GM19351 (cell line): Measurements from ENCODE around the gene SREK1.
A peak's percentile ranks its signal among the peaks of the same experiment; 100 is the strongest.
"Not testable (repeated sequence)": the region's sequence is repeated elsewhere in the genome, so short reads cannot be mapped to it uniquely, and the experiment has no call there.

Source experiments
- ATAC-seq: cut with Tn5 transposase; IDR thresholded peaks from one replicate; pipeline ENCODE4 v1.9.1; 2021; ENCODE audit warnings: mild to moderate bottlenecking, moderate library complexity; ENCODE audit not compliant: unreplicated experiment

The SREK1 gene

GRCh38 chr5:66144074-66144833, at the start of gene SREK1:
TSS of gene SREK1 (plus strand) at chr5:66144300. CDS start at chr5:66144377, 77 bp downstream.
- ATAC-seq: peak; percentile 91

GRCh38 chr5:66100851-66101250, 43.2 kb upstream of the SREK1 start:
- no peak for ATAC-seq

- ATAC-seq: no peak
These were observed 30.9 kb upstream of the SREK1 start for GRCh38 chr5:66113160-66113559.

DNA sequence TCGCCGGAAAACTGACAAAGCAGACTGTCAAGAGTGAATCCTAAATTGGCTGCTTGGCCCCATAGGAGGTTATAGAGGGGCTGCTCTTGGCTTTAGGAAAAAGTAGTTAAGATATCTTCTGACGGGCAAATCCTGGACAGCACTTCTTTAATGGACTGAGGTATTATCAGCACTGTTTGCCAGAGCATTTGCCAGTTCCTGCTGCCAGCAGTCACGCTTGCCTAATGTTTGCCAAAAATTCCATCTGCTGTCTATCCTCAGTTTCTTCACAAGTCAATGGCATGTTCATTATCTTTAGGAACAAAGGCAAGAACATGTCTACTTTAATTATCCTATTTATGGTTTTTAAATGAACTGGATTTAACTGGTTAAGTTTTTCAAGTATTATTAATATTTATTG, 25.8 kb upstream of the SREK1 start:
- ATAC-seq: no peak

DNA sequence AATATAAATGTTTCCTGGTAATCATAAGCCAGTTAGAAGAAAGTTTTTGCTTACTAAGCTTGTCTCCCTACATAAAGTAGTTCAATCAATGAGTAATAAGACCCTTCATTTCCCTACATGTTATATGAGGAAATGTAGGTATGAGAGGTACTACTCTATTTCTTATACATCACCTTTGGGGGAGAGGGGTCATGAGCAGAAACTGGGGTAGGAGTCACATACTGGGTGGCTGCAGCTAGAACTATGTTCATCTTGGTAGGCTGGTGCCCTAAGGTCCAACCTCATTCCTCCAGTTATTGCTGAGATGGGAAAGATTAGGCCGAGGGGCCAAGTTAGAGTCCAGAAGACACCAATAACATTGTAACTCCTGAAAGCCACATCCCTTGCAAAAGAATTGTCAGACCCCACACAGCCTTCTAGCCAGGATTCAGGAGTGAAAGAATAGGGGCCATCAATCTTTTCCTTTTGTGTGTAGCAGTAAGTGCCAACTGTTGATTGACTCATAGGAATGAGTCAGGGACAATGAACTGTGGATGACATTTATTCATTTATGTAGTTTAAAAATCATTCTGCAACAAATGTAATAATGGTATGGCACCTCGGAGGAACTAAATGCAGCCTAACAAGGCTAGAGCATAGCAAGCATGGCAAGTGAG, 21.6 kb upstream of the SREK1 start:
- no peak for ATAC-seq

DNA sequence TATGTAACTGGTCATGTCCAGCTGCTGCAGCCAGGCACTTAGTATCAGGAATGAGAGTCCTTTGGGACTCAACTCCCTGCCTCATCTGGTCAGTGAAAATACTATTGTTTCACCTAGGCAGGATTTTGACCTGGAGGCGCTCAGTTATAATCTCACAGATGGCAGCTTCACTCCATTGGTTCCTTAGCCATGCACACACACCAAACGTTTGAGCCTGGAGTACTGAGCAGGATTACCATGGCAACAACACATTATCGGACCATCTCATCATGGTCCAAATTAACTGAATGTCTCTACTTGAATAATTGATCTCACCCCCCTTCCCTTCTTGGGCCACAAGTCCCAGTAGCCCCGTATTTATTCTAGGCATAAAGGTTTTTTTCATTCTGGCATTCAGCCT, 15.0 kb upstream of the SREK1 start:
- ATAC-seq: no peak

GRCh38 chr5:66130493-66130892, 13.6 kb upstream of the SREK1 start:
- no peak for ATAC-seq

DNA sequence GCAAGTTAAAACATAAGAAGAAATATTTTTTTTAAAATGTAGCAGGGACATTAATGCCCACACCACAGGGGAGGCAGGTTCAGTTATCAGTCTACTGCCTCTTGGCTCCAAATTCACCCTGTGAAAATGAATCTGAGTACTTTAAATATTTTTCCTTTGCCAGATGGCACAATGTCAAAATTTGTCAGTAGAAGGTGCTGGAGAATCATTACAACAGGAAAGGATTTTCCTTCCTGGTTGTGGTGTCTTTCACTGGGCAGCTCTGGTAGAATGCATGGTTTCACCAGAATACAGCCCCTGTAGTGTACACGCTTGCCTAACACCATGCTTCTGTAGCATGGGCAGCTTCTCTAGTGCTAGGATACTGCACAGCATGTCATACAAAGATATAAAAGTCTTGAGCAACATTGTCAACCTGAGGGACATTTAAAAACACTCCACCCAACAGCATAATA, 9.7 kb upstream of the SREK1 start:
- no peak for ATAC-seq

- no peak for ATAC-seq
These were observed 8.0 kb upstream of the SREK1 start for GRCh38 chr5:66136053-66136452.

DNA sequence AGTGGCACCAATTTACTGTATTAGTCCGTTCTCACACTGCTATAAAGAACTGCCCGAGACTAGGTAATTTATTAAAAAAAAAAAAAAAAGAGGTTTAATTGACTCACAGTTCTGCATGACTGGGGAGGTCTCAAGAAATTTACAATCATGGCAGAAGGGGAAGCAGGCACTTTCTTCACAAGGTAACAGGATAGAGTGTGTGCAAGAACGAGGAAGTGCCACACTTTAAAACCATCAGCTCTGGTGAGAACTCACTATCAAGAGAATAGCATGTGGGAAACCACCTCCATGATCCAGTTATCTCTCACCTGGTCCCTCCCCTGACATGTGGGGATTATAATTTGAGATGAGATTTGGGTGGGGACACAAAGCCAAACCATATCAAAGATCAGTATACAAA, 7.2 kb upstream of the SREK1 start:
- ATAC-seq: not testable (repeated sequence)

DNA sequence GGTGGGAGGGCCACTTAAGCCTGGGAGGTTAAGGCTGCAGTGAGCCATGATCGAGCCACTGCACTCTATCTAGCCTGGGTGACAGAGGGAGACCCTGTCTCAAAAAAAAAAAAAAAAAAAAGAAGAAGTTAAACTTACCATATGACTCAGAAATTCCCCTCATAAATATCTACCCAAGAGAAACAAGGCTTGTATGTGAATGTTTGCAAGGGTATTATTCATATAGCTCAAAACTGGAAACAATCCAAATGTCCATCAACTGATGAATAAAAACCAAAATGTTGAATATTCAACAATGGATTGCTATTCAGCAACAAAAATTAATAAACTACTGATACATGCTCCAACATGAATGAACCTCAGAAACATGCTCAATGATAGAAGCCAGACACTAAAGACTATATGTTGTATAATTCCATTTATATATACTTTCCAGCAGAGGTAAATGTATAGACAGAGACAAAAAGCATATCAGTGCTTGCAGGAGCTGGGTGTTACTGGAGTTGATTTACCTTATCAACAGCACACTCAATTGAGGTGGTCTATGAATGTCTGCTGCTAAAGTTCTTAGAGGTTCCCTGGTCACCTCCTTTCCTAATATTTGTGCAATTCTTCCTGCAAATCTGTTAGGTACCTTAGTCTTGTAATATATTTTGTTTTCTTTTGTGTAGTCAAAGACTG, 5.3 kb upstream of the SREK1 start:
- ATAC-seq: peak; percentile 48

- ATAC-seq: no peak
These were observed 4.8 kb upstream of the SREK1 start for GRCh38 chr5:66139318-66139712.

- ATAC-seq: no peak
These were observed 1.7 kb upstream of the SREK1 start for GRCh38 chr5:66142417-66142816.

DNA sequence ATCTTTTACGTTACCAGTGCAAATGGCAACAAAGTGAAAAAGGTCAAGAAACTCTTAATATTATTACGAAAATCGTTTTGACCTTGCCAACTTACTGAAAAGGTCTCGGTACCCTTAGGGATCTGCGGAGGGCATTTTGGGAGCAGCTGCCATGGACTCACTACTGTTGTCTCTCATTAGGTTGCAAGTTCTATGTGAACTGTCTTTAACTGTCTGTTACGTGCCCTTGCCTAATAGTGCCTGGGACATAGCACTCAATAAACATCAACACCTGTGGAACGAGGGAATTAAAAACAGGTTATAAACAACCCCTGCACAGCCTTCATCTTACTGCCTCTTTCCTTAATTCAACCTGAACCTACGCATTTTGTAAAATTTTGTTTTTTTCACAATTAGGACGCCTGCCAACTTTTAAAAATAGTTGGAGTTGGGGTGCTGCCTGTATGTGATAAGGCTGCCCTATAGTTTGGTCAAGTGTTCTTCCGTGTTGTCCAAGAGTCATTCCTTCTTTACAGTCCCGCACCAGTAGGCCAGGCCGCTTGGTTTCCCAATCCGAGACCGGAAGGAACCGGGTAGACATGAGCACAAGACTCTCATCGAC, 527 bp upstream of the SREK1 start:
- peak; percentile 28 for ATAC-seq

GRCh38 chr5:66144834-66145390, 812 bp downstream of the SREK1 start:
- peak; percentile 47 for ATAC-seq

DNA sequence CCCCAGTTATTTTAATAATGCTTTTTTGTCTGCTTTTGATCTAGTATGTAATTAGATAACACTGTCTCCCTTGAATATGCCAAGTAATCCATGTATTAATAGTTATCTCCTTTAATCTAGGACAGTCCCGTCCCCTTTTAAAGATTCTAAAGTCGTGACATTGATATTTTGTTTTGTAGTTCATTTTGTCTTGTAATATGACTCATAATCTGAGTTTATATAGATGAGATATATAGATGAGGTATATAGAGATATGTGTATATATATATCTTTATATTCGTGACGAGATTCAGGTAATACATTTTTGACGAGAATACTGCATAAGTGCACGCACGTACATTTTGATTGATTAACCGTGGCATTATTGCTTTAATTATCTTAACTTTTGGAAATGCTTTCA, 1.6 kb downstream of the SREK1 start:
- ATAC-seq: no peak

DNA sequence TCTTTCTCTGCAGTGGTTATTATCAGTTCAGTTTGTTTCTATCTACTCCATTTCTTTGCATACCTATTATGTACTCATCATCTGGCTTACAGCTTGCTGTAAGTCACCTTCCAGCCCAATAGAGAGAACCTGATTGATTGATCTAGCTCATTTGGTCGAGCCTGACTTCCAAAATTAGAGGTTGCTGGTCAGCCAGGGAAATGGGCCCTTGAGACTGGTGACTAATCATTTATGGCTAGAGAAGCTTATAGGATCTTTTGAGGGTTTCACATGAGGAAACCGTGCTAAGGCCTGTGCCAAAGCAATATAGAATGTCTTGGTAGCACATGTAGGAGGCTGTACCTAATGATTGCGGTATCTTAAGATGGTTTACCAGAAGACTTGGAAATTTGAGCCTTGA, 5.8 kb downstream of the SREK1 start:
- no peak for ATAC-seq

- no peak for ATAC-seq
These were observed 6.9 kb downstream of the SREK1 start for GRCh38 chr5:66151030-66151429.

- ATAC-seq: no peak
These were observed 7.4 kb downstream of the SREK1 start for GRCh38 chr5:66151491-66151890.

- ATAC-seq: no peak
These were observed 12.9 kb downstream of the SREK1 start for GRCh38 chr5:66157046-66157445.

GRCh38 chr5:66161356-66161755, 17.3 kb downstream of the SREK1 start:
- ATAC-seq: no peak
